K562 (cell line): Measurements from ENCODE around the gene SPATA3. TPM values are rescaled to one million over a fixed set of nuclear protein-coding genes. Genes with fewer than 3 reads are reported as not detected.
A peak's percentile ranks its signal among the peaks of the same experiment; 100 is the strongest.

Source experiments
- ATAC-seq: fragments of 200-7000 bp; cut with Tn5 transposase; 3 replicates; pipeline ENCODE4 v1.9.1; 2020; ENCODE audit warnings: moderate library complexity
- BruUV-seq: library from RNA; stranded (reverse); fragments of 400-500 nt; replicated peaks from 2 replicates; lab custom pipeline; 2021; lab: Mats Ljungman, UMichigan
- CTCF ChIA-PET: fragments of 300-600 bp; formaldehyde crosslinking; extraction: SDS; loops from one replicate; lab custom pipeline; 2021; ENCODE audit warnings: low intra/inter-chr PET ratio; lab: Yijun Ruan, JAX
- POLR2A ChIA-PET: fragments of 300-600, 350-650 bp; sonication (Branson Sonifier 250); formaldehyde crosslinking; extraction: SDS; loops from one replicate; lab custom pipeline; 2021; ENCODE audit warnings: antibody characterized with exemption, inconsistent platforms; lab: Yijun Ruan, JAX
- DNase-seq, 4 experiments: peaks; one replicate each; pipeline versions ENCODE4 v3.0.0 to v3.0.0-alpha.2; 2011 to 2018; ENCODE audit warnings: low spot score in 3 of 4, mixed read lengths in 3 of 4; ENCODE audit errors: extremely low read depth in 1 of 4
- FAIRE-seq: peaks from 2 replicates; lab custom pipeline; 2011; peaks lifted over from hg19 to GRCh38; lab: Jason Lieb, UNC
- H2AFZ ChIP-seq: 2 replicates; pipeline ENCODE4 v1.6.0; 2011; ENCODE audit warnings: low read depth, low read length, control low read depth, inconsistent platforms
- H3K27ac ChIP-seq: fragments of 200-600 bp; 3 replicates; pipeline ENCODE4 v1.8.0; 2011; ENCODE audit warnings: low read depth, mild to moderate bottlenecking, control low read depth, inconsistent platforms, low read length, moderate library complexity, mixed read lengths; ENCODE audit errors: extremely low read depth
- H3K27me3 ChIP-seq, 2 experiments: fragments of 300-600 bp in 1 of 2; 2 replicates in 1 of 2; 3 replicates in 1 of 2; pipeline versions ENCODE4 v1.6.0 to v1.8.0; 2011; ENCODE audit warnings: inconsistent platforms in 2 of 2, low read length in 2 of 2, mild to moderate bottlenecking in 1 of 2, mixed read lengths in 1 of 2, moderate library complexity in 1 of 2; ENCODE audit not compliant: control insufficient read depth in 2 of 2, insufficient read depth in 2 of 2
- H3K36me3 ChIP-seq: fragments of 300-600 bp; 3 replicates; pipeline ENCODE4 v1.8.0; 2011; ENCODE audit warnings: mild to moderate bottlenecking, low read length, inconsistent platforms; ENCODE audit not compliant: control insufficient read depth, insufficient read depth
- H3K4me1 ChIP-seq, 2 experiments: fragments of 200-600 bp in 1 of 2; replicated peaks in 1 of 2; 2 replicates in 1 of 2; 3 replicates in 1 of 2; pipeline versions ENCODE4 v1.5.1 to v1.8.0; 2011; ENCODE audit warnings: inconsistent platforms in 2 of 2, low read length in 2 of 2, mild to moderate bottlenecking in 1 of 2, mixed read lengths in 1 of 2, moderate library complexity in 1 of 2; ENCODE audit not compliant: control insufficient read depth in 2 of 2, insufficient read depth in 2 of 2
- H3K4me2 ChIP-seq: 2 replicates; pipeline ENCODE4 v1.6.1; 2011; ENCODE audit warnings: low read length, control low read depth, inconsistent platforms, mixed read lengths; ENCODE audit not compliant: insufficient read depth
- H3K4me3 ChIP-seq: fragments of 200-600 bp; sonication (generic), shearing (Covaris generic); 2 replicates; pipeline ENCODE4 v1.5.1; 2016; ENCODE audit warnings: control low read depth, inconsistent platforms
- H3K79me2 ChIP-seq: fragments of 200-600 bp; 3 replicates; pipeline ENCODE4 v1.8.0; 2011; ENCODE audit warnings: low read length, inconsistent platforms; ENCODE audit not compliant: control insufficient read depth, insufficient read depth
- H3K9ac ChIP-seq, 2 experiments: 2 replicates each; pipeline versions ENCODE4 v1.6.0 to v1.6.1; 2011; ENCODE audit warnings: low read depth in 2 of 2, low read length in 2 of 2, control low read depth in 1 of 2, inconsistent platforms in 1 of 2, mild to moderate bottlenecking in 1 of 2, mixed read lengths in 1 of 2; ENCODE audit not compliant: insufficient read depth in 1 of 2
- H3K9me1 ChIP-seq: one replicate; pipeline ENCODE4 v1.6.0; 2011; ENCODE audit warnings: inconsistent platforms, mild to moderate bottlenecking, low read length, moderate library complexity; ENCODE audit not compliant: control insufficient read depth, insufficient read depth
- H3K9me3 ChIP-seq: replicated peaks from 2 replicates; pipeline ENCODE4 v1.5.1; 2011; ENCODE audit warnings: low read depth, low read length, inconsistent platforms; ENCODE audit not compliant: control insufficient read depth, insufficient read depth
- H4K20me1 ChIP-seq: replicated peaks from 2 replicates; pipeline ENCODE4 v1.6.1; 2011; ENCODE audit warnings: low read length, inconsistent platforms, mixed read lengths; ENCODE audit not compliant: control insufficient read depth, insufficient read depth
- GTF2E2 ChIP-seq: fragments of 200-800 bp; sonication (Bioruptor generic); IDR thresholded peaks from 2 replicates; pipeline ENCODE4 v1.6.1; 2016; ENCODE audit warnings: missing genetic modification characterization, missing compliant biosample characterization
- GTF2F1 ChIP-seq: IDR thresholded peaks from 2 replicates; pipeline ENCODE4 v1.6.1; 2011; ENCODE audit warnings: low read depth, low read length, improper control_type of control experiment
- TCF7 ChIP-seq: sonication (generic); IDR thresholded peaks from 2 replicates; pipeline ENCODE4 v1.6.1; 2016; ENCODE audit warnings: antibody characterized with exemption, borderline replicate concordance
- ZNF77 ChIP-seq: fragments of 250-450 bp; sonication (Bioruptor Pico); IDR thresholded peaks from 2 replicates; pipeline ENCODE4 v1.5.0; 2020
- WGBS: fragments of 100-300 bp; shearing (Covaris generic); methylation state at CpG from one replicate; pipeline ENCODE4 v1.1.6; 2016; ENCODE audit warnings: low coverage, mixed read lengths; ENCODE audit not compliant: insufficient coverage; ENCODE audit errors: missing lambda C conversion rate; 5-methylcytosine and 5-hydroxymethylcytosine counted together
- in situ Hi-C: fragments of 300-500 bp; cut with MboI; formaldehyde crosslinking; loops from 4 replicates; pipeline ENCODE4 v1.15.0; 2018; ENCODE audit warnings: inconsistent platforms, mixed read lengths
- intact Hi-C: fragments of 100-400 bp; cut with micrococcal nuclease; formaldehyde crosslinking; loops from 2 replicates; pipeline ENCODE4 v1.14.2; 2022
- polyA plus RNA-seq, 8 experiments: library from polyadenylated mRNA; depleted of rRNA in 4 of 8; stranded (reverse) in 5 of 8; unstranded in 3 of 8; fragments of >200 nt; fragmentation: Nextera tagmentation in 2 of 8; fragmentation: Illumina TruSeq in 1 of 8; extraction: Ambion mirVana in 2 of 8; extraction: Trizol in 1 of 8; gene quantifications; 2 replicates each; pipeline versions ENCODE4 v1.2.1 to v1.2.3, GENCODE V29; 2011 to 2014; ENCODE audit warnings: inconsistent platforms in 1 of 8, missing spikeins in 1 of 8
- total RNA-seq, 7 experiments: library from RNA; depleted of rRNA in 6 of 7; stranded (reverse); fragments of >200 nt in 6 of 7; fragmentation: Illumina TruSeq in 2 of 7; extraction: Trizol in 2 of 7; gene quantifications; 2 replicates each; pipeline versions ENCODE4 v1.2.1 to v1.2.3, GENCODE V29; 2011 to 2021; ENCODE audit warnings: low replicate concordance in 1 of 7
- TF ChIP-seq, protein P1 (sequence below), 2 experiments: IDR thresholded peaks; 2 replicates each; pipeline ENCODE4 v1.6.1; 2012; ENCODE audit warnings: improper control_type of control experiment in 2 of 2, low read depth in 2 of 2, low read length in 2 of 2, borderline replicate concordance in 1 of 2

Gene SPATA3
- total and polyA plus RNA-seq, 9 of the 15 experiments (the other 6 are each of a cell fraction or from before 2014, with no cell fraction given), result not detected

DNA sequence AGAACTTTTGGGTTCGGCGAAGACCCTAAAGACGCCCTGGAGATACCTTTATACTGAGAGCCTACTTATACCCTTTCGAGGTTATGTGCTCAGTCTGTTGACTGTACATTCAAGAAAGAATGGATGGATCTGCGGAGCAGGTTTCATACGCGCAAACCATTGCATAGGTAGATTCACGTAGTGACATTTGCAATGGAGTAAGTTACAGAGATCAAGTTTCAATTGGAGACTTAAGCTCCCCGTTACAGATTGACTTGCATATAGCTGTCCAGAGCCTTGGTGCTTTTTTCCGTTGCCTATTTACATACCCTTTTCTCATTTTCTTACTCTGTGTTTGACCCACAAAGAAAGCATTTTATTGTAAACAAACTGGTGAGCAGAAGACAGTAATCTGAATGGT lies 61.7 kb downstream of the SPATA3 start:
- Histone ChIP-seq H2AFZ (no peak overlapping the region), H3K9ac (peak overlapping the region; percentile 95 to 96), H3K9me1 (no peaks in the 10 kb centered on the region), H3K9me3 (no peaks in the 10 kb centered on the region), H4K20me1 (0 out of 2 replicates have a peak, but pooled peaks cover 11% of the 10 kb centered on the region), H3K27me3 (no peaks in the 10 kb centered on the region), H3K27ac (peak overlapping the region; percentile 98), H3K4me3 (peak overlapping the region; percentile 90), H3K79me2 (peaks cover 58% of the 10 kb centered on the region), H3K36me3 (peaks cover 35% of the 10 kb centered on the region), H3K4me1 (peaks cover 5 to 9% of the 10 kb centered on the region in 2 experiments; a peak in 4 of 5 replicates), H3K4me2 (peak overlapping the region; percentile 80)
- BruUV-seq, result no TSS peak
- FAIRE-seq, result no peak
- ChIA-PET CTCF (no interaction called here), POLR2A (interaction anchor here (0.6 to 0.9 kb wide), 4 partner anchors 12 to 406 kb away, joined by 3 to 4 read pairs (median 3); partner anchors contain the start of gene NCL)
- WGBS, result 1% methylated on average over 10 of the region's 10 CpGs
- intact Hi-C loops, result loop anchor here (10.0 kb wide), 1 partner anchor 153 kb away; no protein-coding TSS in a partner anchor
- peak; percentile 26; the same call in 2 of the 3 replicates for ATAC-seq
- TF ChIP-seq ZNF77 (CRISPR knock-in tag) (no peak), GTF2E2 (no peak), TCF7 (no peak), GTF2F1 (no peak)
- TF ChIP-seq, protein P1, sequence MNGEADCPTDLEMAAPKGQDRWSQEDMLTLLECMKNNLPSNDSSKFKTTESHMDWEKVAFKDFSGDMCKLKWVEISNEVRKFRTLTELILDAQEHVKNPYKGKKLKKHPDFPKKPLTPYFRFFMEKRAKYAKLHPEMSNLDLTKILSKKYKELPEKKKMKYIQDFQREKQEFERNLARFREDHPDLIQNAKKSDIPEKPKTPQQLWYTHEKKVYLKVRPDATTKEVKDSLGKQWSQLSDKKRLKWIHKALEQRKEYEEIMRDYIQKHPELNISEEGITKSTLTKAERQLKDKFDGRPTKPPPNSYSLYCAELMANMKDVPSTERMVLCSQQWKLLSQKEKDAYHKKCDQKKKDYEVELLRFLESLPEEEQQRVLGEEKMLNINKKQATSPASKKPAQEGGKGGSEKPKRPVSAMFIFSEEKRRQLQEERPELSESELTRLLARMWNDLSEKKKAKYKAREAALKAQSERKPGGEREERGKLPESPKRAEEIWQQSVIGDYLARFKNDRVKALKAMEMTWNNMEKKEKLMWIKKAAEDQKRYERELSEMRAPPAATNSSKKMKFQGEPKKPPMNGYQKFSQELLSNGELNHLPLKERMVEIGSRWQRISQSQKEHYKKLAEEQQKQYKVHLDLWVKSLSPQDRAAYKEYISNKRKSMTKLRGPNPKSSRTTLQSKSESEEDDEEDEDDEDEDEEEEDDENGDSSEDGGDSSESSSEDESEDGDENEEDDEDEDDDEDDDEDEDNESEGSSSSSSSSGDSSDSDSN (IDR thresholded peaks at IDR 0.05; ENCODE audit: borderline replicate concordance in 1 of 2, low read depth in 2 of 2, low read length in 2 of 2), result no peak
- in situ Hi-C loops, result no loop called here
- DNase-seq, result peak in 1 of 4 experiments; percentile 18

Other genes with a start within 250 kb of the SPATA3 start
- 21.5 and 30.9 TPM in 2 replicates for gene ITM2C, start 131.2 kb upstream of the SPATA3 start, total RNA-seq (2014; rRNA removed)
- gene ITM2C, start 131.2 kb upstream of the SPATA3 start, total RNA-seq (2014; rRNA removed; fragmentation: Illumina TruSeq; extraction: Trizol), result 14.3 and 15.4 TPM in 2 replicates
- gene ITM2C, start 131.2 kb upstream of the SPATA3 start, total RNA-seq (2015; rRNA removed; fragmentation: Illumina TruSeq; extraction: Trizol), result 19.7 and 20.8 TPM in 2 replicates
- 24.1 and 26.0 TPM in 2 replicates for gene ITM2C, start 131.2 kb upstream of the SPATA3 start, total RNA-seq (2021)
- gene ITM2C, start 131.2 kb upstream of the SPATA3 start, polyA plus RNA-seq (2011; rRNA removed), result 58.8 and 64.7 TPM in 2 replicates
- 37.5 and 38.3 TPM in 2 replicates for gene ITM2C, start 131.2 kb upstream of the SPATA3 start, polyA plus RNA-seq (2014; fragmentation: Illumina TruSeq; extraction: Trizol)
- gene ITM2C, start 131.2 kb upstream of the SPATA3 start, polyA plus RNA-seq (2014; fragmentation: Nextera tagmentation; extraction: Ambion mirVana), result 1 to 10 TPM in 1 of 2 experiments, under 1 TPM in 1; 0.49 to 1.4 TPM
- gene ITM2C, start 131.2 kb upstream of the SPATA3 start, polyA plus RNA-seq (2014; rRNA removed), result 27.1 and 37.1 TPM in 2 replicates
- 0.08 and 0.18 TPM in 2 replicates for gene GPR55, start 70.9 kb upstream of the SPATA3 start, total RNA-seq (2014; rRNA removed)
- 0.11 and 0.16 TPM in 2 replicates for gene GPR55, start 70.9 kb upstream of the SPATA3 start, total RNA-seq (2014; rRNA removed; fragmentation: Illumina TruSeq; extraction: Trizol)
- gene GPR55, start 70.9 kb upstream of the SPATA3 start, total RNA-seq (2015; rRNA removed; fragmentation: Illumina TruSeq; extraction: Trizol), result 0.34 and 0.36 TPM in 2 replicates
- 0.07 and 0.18 TPM in 2 replicates for gene GPR55, start 70.9 kb upstream of the SPATA3 start, total RNA-seq (2021)
- gene GPR55, start 70.9 kb upstream of the SPATA3 start, polyA plus RNA-seq (2011; rRNA removed), result 0.32 and 0.49 TPM in 2 replicates
- gene GPR55, start 70.9 kb upstream of the SPATA3 start, polyA plus RNA-seq (2014; fragmentation: Illumina TruSeq; extraction: Trizol), result 0.16 and 0.19 TPM in 2 replicates
- under 1 TPM; 0.27 to 0.34 TPM for gene GPR55, start 70.9 kb upstream of the SPATA3 start, polyA plus RNA-seq (2014; fragmentation: Nextera tagmentation; extraction: Ambion mirVana)
- 0.36 and 0.73 TPM in 2 replicates for gene GPR55, start 70.9 kb upstream of the SPATA3 start, polyA plus RNA-seq (2014; rRNA removed)
- gene C2orf72, start 41.4 kb downstream of the SPATA3 start, total RNA-seq (2014; rRNA removed), result not detected in 2 replicates
- gene C2orf72, start 41.4 kb downstream of the SPATA3 start, total RNA-seq (2014; rRNA removed; fragmentation: Illumina TruSeq; extraction: Trizol), result not detected in 2 replicates
- 0.18 and 0.23 TPM in 2 replicates for gene C2orf72, start 41.4 kb downstream of the SPATA3 start, total RNA-seq (2015; rRNA removed; fragmentation: Illumina TruSeq; extraction: Trizol)
- gene C2orf72, start 41.4 kb downstream of the SPATA3 start, total RNA-seq (2021), result 0.11 and 0.22 TPM in 2 replicates
- 0.08 and 0.24 TPM in 2 replicates for gene C2orf72, start 41.4 kb downstream of the SPATA3 start, polyA plus RNA-seq (2011; rRNA removed)
- not detected in 2 replicates for gene C2orf72, start 41.4 kb downstream of the SPATA3 start, polyA plus RNA-seq (2014; fragmentation: Illumina TruSeq; extraction: Trizol)
- gene C2orf72, start 41.4 kb downstream of the SPATA3 start, polyA plus RNA-seq (2014; fragmentation: Nextera tagmentation; extraction: Ambion mirVana), result not detected
- gene C2orf72, start 41.4 kb downstream of the SPATA3 start, polyA plus RNA-seq (2014; rRNA removed), result not detected in 2 replicates
- gene PSMD1, start 60.7 kb downstream of the SPATA3 start, total RNA-seq (2014; rRNA removed), result 100 TPM in 2 replicates
- gene PSMD1, start 60.7 kb downstream of the SPATA3 start, total RNA-seq (2014; rRNA removed; fragmentation: Illumina TruSeq; extraction: Trizol), result 158 and 179 TPM in 2 replicates
- gene PSMD1, start 60.7 kb downstream of the SPATA3 start, total RNA-seq (2015; rRNA removed; fragmentation: Illumina TruSeq; extraction: Trizol), result 140 and 150 TPM in 2 replicates
- 127 and 130 TPM in 2 replicates for gene PSMD1, start 60.7 kb downstream of the SPATA3 start, total RNA-seq (2021)
- gene PSMD1, start 60.7 kb downstream of the SPATA3 start, polyA plus RNA-seq (2011; rRNA removed), result 206 and 257 TPM in 2 replicates
- 177 and 236 TPM in 2 replicates for gene PSMD1, start 60.7 kb downstream of the SPATA3 start, polyA plus RNA-seq (2014; fragmentation: Illumina TruSeq; extraction: Trizol)
- 100 to 1,000 TPM; 117 to 147 TPM for gene PSMD1, start 60.7 kb downstream of the SPATA3 start, polyA plus RNA-seq (2014; fragmentation: Nextera tagmentation; extraction: Ambion mirVana)
- 103 and 105 TPM in 2 replicates for gene PSMD1, start 60.7 kb downstream of the SPATA3 start, polyA plus RNA-seq (2014; rRNA removed)
- gene HTR2B, start 128.9 kb downstream of the SPATA3 start, total RNA-seq (2014; rRNA removed), result not detected in 2 replicates
- gene HTR2B, start 128.9 kb downstream of the SPATA3 start, total RNA-seq (2014; rRNA removed; fragmentation: Illumina TruSeq; extraction: Trizol), result not detected in 2 replicates
- not detected in 2 replicates for gene HTR2B, start 128.9 kb downstream of the SPATA3 start, total RNA-seq (2015; rRNA removed; fragmentation: Illumina TruSeq; extraction: Trizol)
- gene HTR2B, start 128.9 kb downstream of the SPATA3 start, total RNA-seq (2021), result not detected in 2 replicates
- not detected in 2 replicates for gene HTR2B, start 128.9 kb downstream of the SPATA3 start, polyA plus RNA-seq (2011; rRNA removed)
- gene HTR2B, start 128.9 kb downstream of the SPATA3 start, polyA plus RNA-seq (2014; fragmentation: Illumina TruSeq; extraction: Trizol), result not detected in 2 replicates
- not detected for gene HTR2B, start 128.9 kb downstream of the SPATA3 start, polyA plus RNA-seq (2014; fragmentation: Nextera tagmentation; extraction: Ambion mirVana)
- gene HTR2B, start 128.9 kb downstream of the SPATA3 start, polyA plus RNA-seq (2014; rRNA removed), result not detected in 2 replicates
- gene ARMC9, start 202.5 kb downstream of the SPATA3 start, total RNA-seq (2014; rRNA removed), result 0.41 and 1.4 TPM in 2 replicates
- 0.36 and 1.1 TPM in 2 replicates for gene ARMC9, start 202.5 kb downstream of the SPATA3 start, total RNA-seq (2014; rRNA removed; fragmentation: Illumina TruSeq; extraction: Trizol)
- 0.72 and 0.94 TPM in 2 replicates for gene ARMC9, start 202.5 kb downstream of the SPATA3 start, total RNA-seq (2015; rRNA removed; fragmentation: Illumina TruSeq; extraction: Trizol)
- gene ARMC9, start 202.5 kb downstream of the SPATA3 start, total RNA-seq (2021), result 1.0 and 1.1 TPM in 2 replicates
- gene ARMC9, start 202.5 kb downstream of the SPATA3 start, polyA plus RNA-seq (2011; rRNA removed), result 2.0 and 2.3 TPM in 2 replicates
- 1.2 and 1.3 TPM in 2 replicates for gene ARMC9, start 202.5 kb downstream of the SPATA3 start, polyA plus RNA-seq (2014; fragmentation: Illumina TruSeq; extraction: Trizol)
- gene ARMC9, start 202.5 kb downstream of the SPATA3 start, polyA plus RNA-seq (2014; fragmentation: Nextera tagmentation; extraction: Ambion mirVana), result 1 to 10 TPM in 1 of 2 experiments, under 1 TPM in 1; 0.71 to 1.5 TPM
- 1.2 and 1.5 TPM in 2 replicates for gene ARMC9, start 202.5 kb downstream of the SPATA3 start, polyA plus RNA-seq (2014; rRNA removed)